Calu3 (cell line): ENCODE results near the gene GLOD4. TPM values are rescaled to one million over a fixed set of nuclear protein-coding genes. Genes with fewer than 3 reads are reported as not detected.

Experiments used
- BruUV-seq: library from RNA; stranded (reverse); fragments of 400-500 nt; replicated peaks from 2 replicates; lab custom pipeline; 2021; lab: Mats Ljungman, UMichigan
- CTCF ChIA-PET: fragments of 300-600 bp; sonication (Branson Sonifier 250); formaldehyde crosslinking; loops from one replicate; lab custom pipeline; 2022; ENCODE audit warnings: antibody characterized with exemption; lab: Charles Lee
- DNase-seq: peaks from one replicate; pipeline ENCODE4 v3.0.0; 2022
- H3K27ac Mint-ChIP-seq: one replicate; pipeline ENCODE4 v1.8.0; 2022; ENCODE audit warnings: mixed read lengths; ENCODE audit not compliant: unreplicated experiment
- H3K27me3 Mint-ChIP-seq: one replicate; pipeline ENCODE4 v1.8.0; 2022; ENCODE audit warnings: mixed read lengths; ENCODE audit not compliant: unreplicated experiment
- H3K36me3 Mint-ChIP-seq: one replicate; pipeline ENCODE4 v1.8.0; 2022; ENCODE audit warnings: mild to moderate bottlenecking, moderate library complexity, mixed read lengths; ENCODE audit not compliant: insufficient read depth, unreplicated experiment
- H3K4me1 Mint-ChIP-seq: one replicate; pipeline ENCODE4 v1.8.0; 2022; ENCODE audit warnings: mild to moderate bottlenecking, low read depth, mixed read lengths; ENCODE audit not compliant: unreplicated experiment
- H3K4me3 Mint-ChIP-seq: one replicate; pipeline ENCODE4 v1.8.0; 2022; ENCODE audit warnings: mild to moderate bottlenecking, low read depth, moderate library complexity, mixed read lengths; ENCODE audit not compliant: unreplicated experiment
- H3K9me3 Mint-ChIP-seq: one replicate; pipeline ENCODE4 v1.8.0; 2022; ENCODE audit warnings: low read depth, mixed read lengths; ENCODE audit not compliant: unreplicated experiment
- intact Hi-C: fragments of 100-400 bp; cut with micrococcal nuclease; formaldehyde crosslinking; loops from one replicate; pipeline ENCODE4 v1.10.0; 2022; ENCODE audit not compliant: unreplicated experiment
- total RNA-seq: library from RNA; stranded (reverse); gene quantifications from 2 replicates; pipeline ENCODE4 v1.2.3, GENCODE V29; 2022
- TF ChIP-seq, protein P1 (sequence below): fragments of 200-600 bp; IDR thresholded peaks from one replicate; pipeline ENCODE4 v1.8.0; 2022; ENCODE audit warnings: antibody characterized with exemption; ENCODE audit not compliant: unreplicated experiment

GLOD4 gene
- total RNA-seq, 1 experiment from 2014 or later, result 56.9 TPM

DNA sequence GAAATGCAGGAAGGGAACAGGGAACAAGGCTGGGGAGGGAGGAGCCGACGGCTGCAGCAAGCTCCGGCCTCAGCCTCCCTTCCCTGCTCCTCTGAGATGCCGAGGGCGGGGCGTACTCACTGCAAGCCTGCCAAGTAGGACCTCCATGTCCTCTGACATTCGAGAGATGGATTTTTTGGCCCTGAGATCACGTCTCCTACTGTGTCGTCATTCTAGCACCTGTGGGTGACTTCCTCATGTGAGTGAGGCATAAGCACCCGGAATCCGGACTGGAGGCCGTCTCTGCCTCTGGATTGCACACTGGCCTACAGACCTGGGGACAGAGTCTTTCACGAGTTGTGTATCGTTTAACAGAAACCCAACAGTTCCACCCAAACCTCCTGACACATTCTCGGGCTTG is 14.5 kb upstream of the GLOD4 start:
- intact Hi-C loops, result no loop called here
- H3K36me3 Mint-ChIP-seq, result peaks cover 4% of the 10 kb centered on the region
- no TSS peak for BruUV-seq
- no peak overlapping the region for H3K27ac Mint-ChIP-seq
- no peaks in the 10 kb centered on the region for H3K27me3 Mint-ChIP-seq
- no peaks in the 10 kb centered on the region for H3K4me1 Mint-ChIP-seq
- DNase-seq, result no peak
- TF ChIP-seq, protein P1, sequence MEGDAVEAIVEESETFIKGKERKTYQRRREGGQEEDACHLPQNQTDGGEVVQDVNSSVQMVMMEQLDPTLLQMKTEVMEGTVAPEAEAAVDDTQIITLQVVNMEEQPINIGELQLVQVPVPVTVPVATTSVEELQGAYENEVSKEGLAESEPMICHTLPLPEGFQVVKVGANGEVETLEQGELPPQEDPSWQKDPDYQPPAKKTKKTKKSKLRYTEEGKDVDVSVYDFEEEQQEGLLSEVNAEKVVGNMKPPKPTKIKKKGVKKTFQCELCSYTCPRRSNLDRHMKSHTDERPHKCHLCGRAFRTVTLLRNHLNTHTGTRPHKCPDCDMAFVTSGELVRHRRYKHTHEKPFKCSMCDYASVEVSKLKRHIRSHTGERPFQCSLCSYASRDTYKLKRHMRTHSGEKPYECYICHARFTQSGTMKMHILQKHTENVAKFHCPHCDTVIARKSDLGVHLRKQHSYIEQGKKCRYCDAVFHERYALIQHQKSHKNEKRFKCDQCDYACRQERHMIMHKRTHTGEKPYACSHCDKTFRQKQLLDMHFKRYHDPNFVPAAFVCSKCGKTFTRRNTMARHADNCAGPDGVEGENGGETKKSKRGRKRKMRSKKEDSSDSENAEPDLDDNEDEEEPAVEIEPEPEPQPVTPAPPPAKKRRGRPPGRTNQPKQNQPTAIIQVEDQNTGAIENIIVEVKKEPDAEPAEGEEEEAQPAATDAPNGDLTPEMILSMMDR, result no peak
- no peaks in the 10 kb centered on the region for H3K9me3 Mint-ChIP-seq
- CTCF ChIA-PET, result no interaction called here
- no peak overlapping the region for H3K4me3 Mint-ChIP-seq

DNA sequence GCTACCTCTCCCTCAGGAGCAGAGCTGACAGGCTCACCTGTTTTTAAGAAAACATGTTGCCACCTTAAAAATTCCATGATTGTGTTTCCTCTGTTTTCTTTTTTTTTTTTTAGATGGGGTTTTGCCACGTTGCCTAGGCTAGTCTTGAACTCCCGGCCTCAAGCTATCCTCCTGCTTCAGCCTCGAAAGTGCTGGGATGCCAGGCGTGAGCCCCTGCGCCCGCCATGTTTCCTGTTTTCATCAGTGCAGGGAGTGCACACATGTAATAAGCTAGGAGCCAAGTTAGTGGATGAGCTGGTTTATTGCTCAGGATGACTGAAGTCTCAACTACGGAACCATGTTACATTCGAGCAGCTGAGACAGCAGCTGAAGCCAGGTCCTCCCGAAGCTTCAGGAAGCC is 13.6 kb upstream of the GLOD4 start:
- BruUV-seq, result no TSS peak
- Mint-ChIP-seq H3K4me3 (no peak overlapping the region), H3K27ac (no peak overlapping the region), H3K27me3 (no peaks in the 10 kb centered on the region), H3K4me1 (no peaks in the 10 kb centered on the region), H3K9me3 (no peaks in the 10 kb centered on the region), H3K36me3 (peaks cover 4% of the 10 kb centered on the region)
- no peak for DNase-seq
- CTCF ChIA-PET, result interaction anchor here (1.4 kb wide), 1 partner anchor 185 kb away, joined by 7 read pairs; no protein-coding TSS in a partner anchor
- TF ChIP-seq, protein P1, result no peak
- intact Hi-C loops, result loop anchor here (1.0 kb wide), 1 partner anchor 186 kb away; no protein-coding TSS in a partner anchor

DNA sequence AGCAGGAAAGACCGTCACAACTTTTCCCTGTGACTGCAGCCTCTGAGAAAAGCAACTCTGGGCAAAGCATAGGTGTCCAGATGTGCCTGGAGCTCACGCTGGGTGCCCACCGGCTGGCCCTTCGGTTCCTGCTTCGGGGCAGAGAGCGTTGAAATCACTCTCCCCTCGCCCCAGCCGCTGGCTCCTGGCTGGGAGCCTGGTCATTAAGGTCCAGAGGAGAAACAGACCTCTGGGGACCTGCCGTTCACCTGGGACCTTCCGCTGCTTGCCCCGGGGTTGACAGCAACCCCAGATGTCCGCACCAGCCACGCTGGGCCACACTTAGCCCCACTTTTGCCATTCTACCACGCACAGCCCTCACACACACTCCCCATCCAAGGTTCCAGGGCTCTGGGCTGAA is 13.2 kb upstream of the GLOD4 start:
- no peaks in the 10 kb centered on the region for H3K9me3 Mint-ChIP-seq
- BruUV-seq, result no TSS peak
- DNase-seq, result no peak
- H3K4me3 Mint-ChIP-seq, result no peak overlapping the region
- H3K4me1 Mint-ChIP-seq, result no peaks in the 10 kb centered on the region
- TF ChIP-seq, protein P1, result no peak
- no peak overlapping the region for H3K27ac Mint-ChIP-seq
- intact Hi-C loops, result loop anchor here (1.0 kb wide), 1 partner anchor 186 kb away; no protein-coding TSS in a partner anchor
- peaks cover 4% of the 10 kb centered on the region for H3K36me3 Mint-ChIP-seq
- H3K27me3 Mint-ChIP-seq, result no peaks in the 10 kb centered on the region
- CTCF ChIA-PET, result interaction anchor here (1.0 to 2.3 kb wide), 3 partner anchors 184 to 201 kb away, joined by 3 to 8 read pairs (median 7); partner anchors contain the start of genes NXN and TIMM22

DNA sequence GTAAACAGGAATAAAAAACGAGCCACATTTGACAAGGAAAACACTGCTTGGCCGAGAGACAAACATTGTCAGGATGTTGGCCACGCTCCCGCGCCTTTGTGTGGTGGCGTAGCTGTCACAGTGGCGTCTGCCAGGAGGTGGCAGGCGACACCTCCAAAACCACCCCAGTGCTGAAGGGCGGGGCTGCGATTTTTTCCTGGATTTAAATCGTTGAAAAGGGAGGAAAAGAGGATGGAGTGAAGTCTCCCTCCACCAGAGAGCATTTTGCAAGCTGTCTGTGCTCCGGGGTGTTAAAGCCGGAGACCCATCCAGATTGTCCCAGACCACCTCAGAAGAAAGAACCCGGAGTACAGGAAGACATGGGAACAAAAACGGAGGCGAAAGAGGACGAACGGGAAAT is 12.8 kb upstream of the GLOD4 start:
- H3K27me3 Mint-ChIP-seq, result no peaks in the 10 kb centered on the region
- intact Hi-C loops, result loop anchor here (1.0 kb wide), 1 partner anchor 186 kb away; no protein-coding TSS in a partner anchor
- peaks cover 7% of the 10 kb centered on the region for H3K36me3 Mint-ChIP-seq
- BruUV-seq, result no TSS peak
- no peak overlapping the region for H3K27ac Mint-ChIP-seq
- peak; percentile 64 for DNase-seq
- H3K4me1 Mint-ChIP-seq, result no peaks in the 10 kb centered on the region
- CTCF ChIA-PET, result interaction anchor here (1.0 to 2.3 kb wide), 3 partner anchors 185 to 202 kb away, joined by 3 to 8 read pairs (median 7); partner anchors contain the start of genes NXN and TIMM22
- no peak overlapping the region for H3K4me3 Mint-ChIP-seq
- TF ChIP-seq, protein P1, result peak; percentile 38
- H3K9me3 Mint-ChIP-seq, result no peaks in the 10 kb centered on the region
